ENCODE results near the gene SSB. TPM values are rescaled to one million over a fixed set of nuclear protein-coding genes. Genes with fewer than 3 reads are reported as not detected.

Gene SSB
- total and polyA plus RNA-seq, 2 of the 4 experiments (the other 2 are of a cell fraction), result 41.2 to 75.5 TPM

DNA sequence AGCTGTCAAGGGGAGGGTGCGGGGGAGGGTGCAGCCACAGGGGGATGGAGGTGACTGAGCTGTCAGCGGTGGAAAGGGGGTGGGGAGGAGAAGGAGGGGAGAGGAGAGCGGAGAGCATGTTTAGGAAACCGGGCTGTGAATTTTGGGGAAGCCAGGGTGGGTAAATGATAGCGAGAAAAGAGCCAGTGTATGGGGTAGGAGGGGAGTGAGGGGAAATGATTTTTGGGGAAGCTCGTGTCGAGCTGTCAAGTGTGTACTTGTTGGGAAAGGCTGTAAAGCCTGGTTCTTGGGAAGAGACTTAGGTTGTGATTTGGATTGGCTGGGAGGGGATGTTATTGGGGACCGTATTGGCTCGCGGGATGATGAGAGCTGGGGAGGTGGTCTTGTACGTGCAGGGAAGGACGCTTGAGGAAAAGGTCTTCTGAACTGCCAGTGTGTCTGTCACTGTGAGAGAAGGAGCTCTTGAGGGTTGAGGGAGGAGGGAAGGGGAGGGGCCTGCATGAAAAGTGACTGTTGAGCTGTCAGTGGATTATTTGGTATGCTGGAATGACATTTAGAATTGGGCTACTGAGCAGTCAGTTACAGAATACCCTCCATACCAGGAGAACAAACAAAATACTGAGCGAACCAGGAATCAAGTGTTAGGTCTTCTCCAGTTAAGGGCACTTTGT, 29.6 kb downstream of the SSB start:
- Histone ChIP-seq H4K20me1 (ENCODE audit: insufficient read depth, low read length) (peaks cover 17% of the 10 kb centered on the region), H3K9me1 (ENCODE audit: insufficient read depth, low read length) (no peaks in the 10 kb centered on the region), H3K27me3 (ENCODE audit: control insufficient read depth, insufficient read depth, low read length) (no peaks in the 10 kb centered on the region), H3K56ac (ENCODE audit: extremely low read depth, insufficient read depth, low read length) (peak overlapping the region; percentile 11; the same call in 1 of the 2 replicates), H2BK20ac (ENCODE audit: low read depth, low read length) (no peak overlapping the region), H3K79me1 (ENCODE audit: low read depth in 1 of 2, low read length in 2 of 2) (peaks cover 14 to 51% of the 10 kb centered on the region in 2 experiments), H4K91ac (ENCODE audit: insufficient read depth, low read depth, low read length) (no peak overlapping the region), H3K4ac (ENCODE audit: low read depth, low read length) (peak overlapping the region; percentile 40), H4K8ac (ENCODE audit: low read depth in 2 of 2, low read length in 2 of 2) (no peak overlapping the region), H3K18ac (ENCODE audit: low read depth, low read length) (no peak overlapping the region), H3K36me3 (ENCODE audit: control insufficient read depth, insufficient read depth, low read length) (no peaks in the 10 kb centered on the region), H3K14ac (replicated peaks; ENCODE audit: low read depth, low read length) (no peak overlapping the region), H2BK120ac (ENCODE audit: low read depth, low read length) (no peak overlapping the region), H3K9ac (ENCODE audit: low read depth, low read length) (peak overlapping the region; percentile 86), H3K4me2 (ENCODE audit: low read depth, low read length) (peak overlapping the region; percentile 89), H3K27ac (ENCODE audit: insufficient read depth, low read length) (peak overlapping the region; percentile 72), H3K9me3 (ENCODE audit: control insufficient read depth, insufficient read depth, low read length) (no peaks in the 10 kb centered on the region), H3K23ac (ENCODE audit: low read depth, low read length) (peak overlapping the region; percentile 68), H2AK5ac (ENCODE audit: low read depth, low read length) (no peak overlapping the region; the same call in 1 of the 2 replicates), H3K4me3 (ENCODE audit: insufficient read depth, low read depth, low read length) (peak overlapping the region; percentile 89), H2AK9ac (replicated peaks; ENCODE audit: low read depth, low read length, poor library complexity) (peak overlapping the region; percentile 49), H4K5ac (ENCODE audit: low read depth, low read length) (no peak overlapping the region), H2BK15ac (ENCODE audit: low read depth, low read length) (no peak overlapping the region), H2AFZ (replicated peaks; ENCODE audit: low read length, poor library complexity) (peak overlapping the region; percentile 84), H3K4me1 (ENCODE audit: control insufficient read depth, insufficient read depth, low read length) (peaks cover 2% of the 10 kb centered on the region), H2BK5ac (ENCODE audit: low read depth, low read length, poor library complexity, severe bottlenecking) (peak overlapping the region; percentile 25)
- 0% methylated on average over 10 of the region's 13 CpGs; no CpG with 5 or more reads in 1 of the 2 experiments for WGBS, 2 experiments (ENCODE audit: extremely low coverage in 2 of 2, insufficient read length in 1 of 2)
- TF ChIP-seq BHLHE40 (IDR thresholded peaks at IDR 0.05; ENCODE audit: low read depth, low read length) (no peak), MXI1 (IDR thresholded peaks at IDR 0.05; ENCODE audit: borderline replicate concordance, low read depth, low read length) (peak; percentile 96)
- no TSS peak for BruUV-seq (replicated peaks)
- ChIA-PET CTCF (interaction anchor here (0.6 to 1.1 kb wide), 6 partner anchors 10 to 100 kb away, joined by 3 to 4 read pairs (median 4); no protein-coding TSS in a partner anchor), POLR2A (ENCODE audit: unreplicated experiment) (interaction anchor here (0.5 to 1.0 kb wide), 2 partner anchors 10 to 1459 kb away, joined by 3 read pairs; no protein-coding TSS in a partner anchor)
- dilution Hi-C loops (cut with HindIII; ENCODE audit: low sequenced_read_pairs, unreplicated experiment), result no loop called here
- in situ Hi-C loops (cut with MboI; ENCODE audit: low sequenced_read_pairs), result no loop called here
- peak; percentile 41 for DNase-seq
- intact Hi-C loops (cut with micrococcal nuclease), result loop anchor here (5.0 kb wide), 1 partner anchor 49 kb away; no protein-coding TSS in a partner anchor
- ATAC-seq (ENCODE audit: low read depth), result peak; percentile 9

All from IMR-90 (cell line).